ENCODE data around the gene BEND5.

BEND5 gene

GRCh38 chr1:48761986-48762385 is 14.7 kb downstream of the BEND5 start:
- no peak for DNase-seq (ENCODE audit: low read depth)

GRCh38 chr1:48761411-48761810 is 15.3 kb downstream of the BEND5 start:
- peak; percentile 58 for DNase-seq (ENCODE audit: low read depth)

- DNase-seq (ENCODE audit: low read depth) = no peak
Measured at GRCh38 chr1:48760857-48761256, 15.8 kb downstream of the BEND5 start.

GRCh38 chr1:48758976-48759375 is 17.7 kb downstream of the BEND5 start:
- no peak for DNase-seq (ENCODE audit: low read depth)

GRCh38 chr1:48757363-48757762 is 19.3 kb downstream of the BEND5 start:
- no peak for DNase-seq (ENCODE audit: low read depth)

GRCh38 chr1:48756683-48757316 is 19.9 kb downstream of the BEND5 start:
- DNase-seq (ENCODE audit: low read depth) = no peak

- DNase-seq (ENCODE audit: low read depth) = no peak
Measured at GRCh38 chr1:48753293-48753692, 23.4 kb downstream of the BEND5 start.

- no peak for DNase-seq (ENCODE audit: low read depth)
Measured at GRCh38 chr1:48750109-48750508, 26.6 kb downstream of the BEND5 start.

GRCh38 chr1:48749068-48749467 is 27.6 kb downstream of the BEND5 start:
- DNase-seq (ENCODE audit: low read depth) = no peak

GRCh38 chr1:48746906-48747305 is 29.8 kb downstream of the BEND5 start:
- no peak for DNase-seq (ENCODE audit: low read depth)

- no peak for DNase-seq (ENCODE audit: low read depth)
Measured at GRCh38 chr1:48744032-48744431, 32.7 kb downstream of the BEND5 start.

GRCh38 chr1:48743480-48743879 is 33.2 kb downstream of the BEND5 start:
- no peak for DNase-seq (ENCODE audit: low read depth)

GRCh38 chr1:48741380-48741779 is 35.3 kb downstream of the BEND5 start:
- no peak for DNase-seq (ENCODE audit: low read depth)

GRCh38 chr1:48740621-48741020 is 36.1 kb downstream of the BEND5 start:
- no peak for DNase-seq (ENCODE audit: low read depth)

- DNase-seq (ENCODE audit: low read depth) = no peak
Measured at GRCh38 chr1:48739091-48739490, 37.6 kb downstream of the BEND5 start.

- DNase-seq (ENCODE audit: low read depth) = no peak
Measured at GRCh38 chr1:48738356-48738755, 38.3 kb downstream of the BEND5 start.

- DNase-seq (ENCODE audit: low read depth) = no peak
Measured at GRCh38 chr1:48735796-48736195, 40.9 kb downstream of the BEND5 start.

GRCh38 chr1:48730164-48730910 is 46.4 kb downstream of the BEND5 start:
- no peak for DNase-seq (ENCODE audit: low read depth)

- DNase-seq (ENCODE audit: low read depth) = no peak
Measured at GRCh38 chr1:48728584-48728983, 48.1 kb downstream of the BEND5 start.

- DNase-seq (ENCODE audit: low read depth) = no peak
Measured at GRCh38 chr1:48726557-48727215, 50.0 kb downstream of the BEND5 start.

- DNase-seq (ENCODE audit: low read depth) = no peak
Measured at GRCh38 chr1:48726139-48726538, 50.6 kb downstream of the BEND5 start.

GRCh38 chr1:48725341-48726046 is 51.2 kb downstream of the BEND5 start:
- DNase-seq (ENCODE audit: low read depth) = no peak

GRCh38 chr1:48720929-48721328 is 55.8 kb downstream of the BEND5 start:
- no peak for DNase-seq (ENCODE audit: low read depth)
